Measurements from ENCODE around the gene REXO4. TPM values are rescaled to one million over a fixed set of nuclear protein-coding genes. Genes with fewer than 3 reads are reported as not detected.

The REXO4 gene
- total and polyA plus RNA-seq, 2 of the 13 experiments (the other 11 are each of a cell fraction or from before 2014, with no cell fraction given): 18.5 to 30.4 TPM

DNA sequence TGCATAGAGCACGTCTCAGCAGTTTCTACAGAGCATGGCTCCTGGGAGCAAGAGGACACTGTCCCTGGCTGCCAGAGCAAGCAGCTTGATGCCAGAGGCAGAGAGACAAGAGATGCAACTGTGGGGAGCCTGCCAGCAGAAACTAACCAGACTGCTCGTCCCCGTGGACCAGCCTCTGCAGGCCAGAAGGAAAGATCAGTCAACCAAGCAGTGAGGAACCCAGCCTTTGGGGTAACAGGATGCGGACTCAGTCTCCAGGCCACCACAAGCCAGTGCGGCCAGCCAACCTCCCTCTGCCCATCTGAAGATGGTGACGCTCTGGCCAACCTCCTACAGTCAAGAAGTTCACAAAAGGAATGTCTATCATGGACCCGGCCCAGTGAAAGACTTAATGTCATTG lies 45.7 kb downstream of the REXO4 start:
- no peak for FAIRE-seq
- peaks cover 11 to 62% of the 10 kb centered on the region in 2 experiments for H3K36me3 ChIP-seq (replicated peaks in 1 of 2; ENCODE audit: control insufficient read depth in 1 of 2, insufficient read depth in 2 of 2, low read length in 2 of 2)
- no peak for TF ChIP-seq ZNF260 (CRISPR knock-in tag; IDR thresholded peaks at IDR 0.05; ENCODE audit: borderline replicate concordance, low read depth)
- TF ChIP-seq U2AF1 (optimal IDR thresholded peaks at IDR 0.05; ENCODE audit: low read depth, low read length): no peak
- no peak for TF ChIP-seq ZNF331 (CRISPR knock-in tag; IDR thresholded peaks at IDR 0.05)
- TF ChIP-seq, protein P1, sequence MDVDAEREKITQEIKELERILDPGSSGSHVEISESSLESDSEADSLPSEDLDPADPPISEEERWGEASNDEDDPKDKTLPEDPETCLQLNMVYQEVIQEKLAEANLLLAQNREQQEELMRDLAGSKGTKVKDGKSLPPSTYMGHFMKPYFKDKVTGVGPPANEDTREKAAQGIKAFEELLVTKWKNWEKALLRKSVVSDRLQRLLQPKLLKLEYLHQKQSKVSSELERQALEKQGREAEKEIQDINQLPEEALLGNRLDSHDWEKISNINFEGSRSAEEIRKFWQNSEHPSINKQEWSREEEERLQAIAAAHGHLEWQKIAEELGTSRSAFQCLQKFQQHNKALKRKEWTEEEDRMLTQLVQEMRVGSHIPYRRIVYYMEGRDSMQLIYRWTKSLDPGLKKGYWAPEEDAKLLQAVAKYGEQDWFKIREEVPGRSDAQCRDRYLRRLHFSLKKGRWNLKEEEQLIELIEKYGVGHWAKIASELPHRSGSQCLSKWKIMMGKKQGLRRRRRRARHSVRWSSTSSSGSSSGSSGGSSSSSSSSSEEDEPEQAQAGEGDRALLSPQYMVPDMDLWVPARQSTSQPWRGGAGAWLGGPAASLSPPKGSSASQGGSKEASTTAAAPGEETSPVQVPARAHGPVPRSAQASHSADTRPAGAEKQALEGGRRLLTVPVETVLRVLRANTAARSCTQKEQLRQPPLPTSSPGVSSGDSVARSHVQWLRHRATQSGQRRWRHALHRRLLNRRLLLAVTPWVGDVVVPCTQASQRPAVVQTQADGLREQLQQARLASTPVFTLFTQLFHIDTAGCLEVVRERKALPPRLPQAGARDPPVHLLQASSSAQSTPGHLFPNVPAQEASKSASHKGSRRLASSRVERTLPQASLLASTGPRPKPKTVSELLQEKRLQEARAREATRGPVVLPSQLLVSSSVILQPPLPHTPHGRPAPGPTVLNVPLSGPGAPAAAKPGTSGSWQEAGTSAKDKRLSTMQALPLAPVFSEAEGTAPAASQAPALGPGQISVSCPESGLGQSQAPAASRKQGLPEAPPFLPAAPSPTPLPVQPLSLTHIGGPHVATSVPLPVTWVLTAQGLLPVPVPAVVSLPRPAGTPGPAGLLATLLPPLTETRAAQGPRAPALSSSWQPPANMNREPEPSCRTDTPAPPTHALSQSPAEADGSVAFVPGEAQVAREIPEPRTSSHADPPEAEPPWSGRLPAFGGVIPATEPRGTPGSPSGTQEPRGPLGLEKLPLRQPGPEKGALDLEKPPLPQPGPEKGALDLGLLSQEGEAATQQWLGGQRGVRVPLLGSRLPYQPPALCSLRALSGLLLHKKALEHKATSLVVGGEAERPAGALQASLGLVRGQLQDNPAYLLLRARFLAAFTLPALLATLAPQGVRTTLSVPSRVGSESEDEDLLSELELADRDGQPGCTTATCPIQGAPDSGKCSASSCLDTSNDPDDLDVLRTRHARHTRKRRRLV (CRISPR knock-in tag; IDR thresholded peaks at IDR 0.05): no peak
- no peak for TF ChIP-seq KDM6A (CRISPR knock-in tag; IDR thresholded peaks at IDR 0.05; ENCODE audit: low read depth)
- TF ChIP-seq, protein P2, sequence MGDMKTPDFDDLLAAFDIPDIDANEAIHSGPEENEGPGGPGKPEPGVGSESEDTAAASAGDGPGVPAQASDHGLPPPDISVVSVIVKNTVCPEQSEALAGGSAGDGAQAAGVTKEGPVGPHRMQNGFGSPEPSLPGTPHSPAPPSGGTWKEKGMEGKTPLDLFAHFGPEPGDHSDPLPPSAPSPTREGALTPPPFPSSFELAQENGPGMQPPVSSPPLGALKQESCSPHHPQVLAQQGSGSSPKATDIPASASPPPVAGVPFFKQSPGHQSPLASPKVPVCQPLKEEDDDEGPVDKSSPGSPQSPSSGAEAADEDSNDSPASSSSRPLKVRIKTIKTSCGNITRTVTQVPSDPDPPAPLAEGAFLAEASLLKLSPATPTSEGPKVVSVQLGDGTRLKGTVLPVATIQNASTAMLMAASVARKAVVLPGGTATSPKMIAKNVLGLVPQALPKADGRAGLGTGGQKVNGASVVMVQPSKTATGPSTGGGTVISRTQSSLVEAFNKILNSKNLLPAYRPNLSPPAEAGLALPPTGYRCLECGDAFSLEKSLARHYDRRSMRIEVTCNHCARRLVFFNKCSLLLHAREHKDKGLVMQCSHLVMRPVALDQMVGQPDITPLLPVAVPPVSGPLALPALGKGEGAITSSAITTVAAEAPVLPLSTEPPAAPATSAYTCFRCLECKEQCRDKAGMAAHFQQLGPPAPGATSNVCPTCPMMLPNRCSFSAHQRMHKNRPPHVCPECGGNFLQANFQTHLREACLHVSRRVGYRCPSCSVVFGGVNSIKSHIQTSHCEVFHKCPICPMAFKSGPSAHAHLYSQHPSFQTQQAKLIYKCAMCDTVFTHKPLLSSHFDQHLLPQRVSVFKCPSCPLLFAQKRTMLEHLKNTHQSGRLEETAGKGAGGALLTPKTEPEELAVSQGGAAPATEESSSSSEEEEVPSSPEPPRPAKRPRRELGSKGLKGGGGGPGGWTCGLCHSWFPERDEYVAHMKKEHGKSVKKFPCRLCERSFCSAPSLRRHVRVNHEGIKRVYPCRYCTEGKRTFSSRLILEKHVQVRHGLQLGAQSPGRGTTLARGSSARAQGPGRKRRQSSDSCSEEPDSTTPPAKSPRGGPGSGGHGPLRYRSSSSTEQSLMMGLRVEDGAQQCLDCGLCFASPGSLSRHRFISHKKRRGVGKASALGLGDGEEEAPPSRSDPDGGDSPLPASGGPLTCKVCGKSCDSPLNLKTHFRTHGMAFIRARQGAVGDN (CRISPR knock-in tag; IDR thresholded peaks at IDR 0.05): peak; percentile 9; the same call in 1 of the 2 replicates
- peak in 1 of 2 experiments; percentile 15; a peak in 1 of 4 replicates for TF ChIP-seq MAFK (conservative IDR thresholded peaks at IDR 0.05 in 1 of 2, IDR thresholded peaks at IDR 0.05 in 1 of 2; ENCODE audit: low read length in 2 of 2)
- no peak for TF ChIP-seq ZNF232 (CRISPR knock-in tag; IDR thresholded peaks at IDR 0.05; ENCODE audit: borderline replicate concordance)
- TF ChIP-seq, protein P3, sequence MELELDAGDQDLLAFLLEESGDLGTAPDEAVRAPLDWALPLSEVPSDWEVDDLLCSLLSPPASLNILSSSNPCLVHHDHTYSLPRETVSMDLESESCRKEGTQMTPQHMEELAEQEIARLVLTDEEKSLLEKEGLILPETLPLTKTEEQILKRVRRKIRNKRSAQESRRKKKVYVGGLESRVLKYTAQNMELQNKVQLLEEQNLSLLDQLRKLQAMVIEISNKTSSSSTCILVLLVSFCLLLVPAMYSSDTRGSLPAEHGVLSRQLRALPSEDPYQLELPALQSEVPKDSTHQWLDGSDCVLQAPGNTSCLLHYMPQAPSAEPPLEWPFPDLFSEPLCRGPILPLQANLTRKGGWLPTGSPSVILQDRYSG (CRISPR knock-in tag; IDR thresholded peaks at IDR 0.05): no peak
- TF ChIP-seq SPEN (CRISPR knock-in tag; IDR thresholded peaks at IDR 0.05; ENCODE audit: low read depth): no peak
- no peak for TF ChIP-seq ZNF496 (CRISPR knock-in tag; IDR thresholded peaks at IDR 0.05; ENCODE audit: insufficient replicate concordance)
- TF ChIP-seq POLR2AphosphoS2 (IDR thresholded peaks at IDR 0.05; ENCODE audit: low read depth, low read length): 0 out of 2 replicates have a peak, but pooled peaks have one; percentile 55
- no peak for TF ChIP-seq ZNF205 (CRISPR knock-in tag; IDR thresholded peaks at IDR 0.05)
- TF ChIP-seq SAFB2 (CRISPR knock-in tag; IDR thresholded peaks at IDR 0.05; ENCODE audit: borderline replicate concordance, low read depth): no peak

More for the DNA sequence above, 45.7 kb downstream of the REXO4 start:
- intact Hi-C loops (cut with micrococcal nuclease; ENCODE audit: unreplicated experiment): no loop called here
- H3K27me3 ChIP-seq (ENCODE audit: control insufficient read depth in 1 of 2, insufficient read depth in 2 of 2, low read length in 2 of 2): no peaks in the 10 kb centered on the region
- H3K9me3 ChIP-seq (ENCODE audit: low read length): no peaks in the 10 kb centered on the region
- no TSS peak for BruUV-seq (replicated peaks)
- H4K20me1 ChIP-seq (ENCODE audit: insufficient read depth, low read length): peaks cover 80% of the 10 kb centered on the region
- POLR2A ChIA-PET: interaction anchor here (1.1 to 1.8 kb wide), 5 partner anchors 9 to 24 kb away, joined by 3 to 7 read pairs (median 3); partner anchors contain the start of genes MED22 and RPL7A
- 82% methylated on average over 2 of the region's 7 CpGs for WGBS (ENCODE audit: low lambda C conversion rate)
- in situ Hi-C loops (cut with HindIII; ENCODE audit: extremely low pct_ligation_motif_present, low pct_unique_long_range_greater_than_20kb): no loop called here
- no peak overlapping the region for H3K27ac ChIP-seq (ENCODE audit: extremely low read length, insufficient read depth, low read length)
- H3K9ac ChIP-seq (ENCODE audit: insufficient read depth, low read depth, low read length): peak overlapping the region; percentile 13; the same call in 1 of the 2 replicates
- DNase-seq (ENCODE audit: low spot score): no peak
- no peak overlapping the region for H2AFZ ChIP-seq (ENCODE audit: low read length)
- H3K4me1 ChIP-seq (ENCODE audit: insufficient read depth, low read length): peaks cover 68% of the 10 kb centered on the region
- peak overlapping the region; percentile 30 for H3K4me2 ChIP-seq (ENCODE audit: low read depth, low read length)
- CTCF ChIA-PET (ENCODE audit: low intra/inter-chr PET ratio, low total read pairs): no interaction called here
- ATAC-seq: no peak
- H3K79me2 ChIP-seq (ENCODE audit: insufficient read depth, low read length): peaks cover 84% of the 10 kb centered on the region
- no peak overlapping the region for H3K4me3 ChIP-seq (replicated peaks in 1 of 3; ENCODE audit: insufficient read depth in 1 of 3, low read depth in 2 of 3, low read length in 3 of 3)
